GM23338 (cell line): ENCODE results near the gene AIM2.

Source experiments
- CREB1 ChIP-seq: fragments of 250-450 bp; sonication (Bioruptor Pico); IDR thresholded peaks from 2 replicates; pipeline ENCODE4 v1.5.0; 2020; ENCODE audit warnings: low read depth, mild to moderate bottlenecking, moderate library complexity
- CTCF ChIP-seq, 2 experiments: fragments of 200-600 bp in 1 of 2; sonication (generic) in 1 of 2; conservative IDR thresholded peaks; 2 replicates each; pipeline versions ENCODE4 v1.5.1 to v1.6.1; 2016 to 2017; ENCODE audit warnings: antibody characterized with exemption in 2 of 2, low read depth in 2 of 2, mild to moderate bottlenecking in 2 of 2, moderate library complexity in 1 of 2
- EZH2 ChIP-seq: fragments of 200-600 bp; sonication (generic); IDR thresholded peaks from one replicate; pipeline ENCODE4 v1.8.0; 2017; ENCODE audit warnings: antibody characterized with exemption, mild to moderate bottlenecking, low read depth; ENCODE audit not compliant: unreplicated experiment
- JUNB ChIP-seq: IDR thresholded peaks from one replicate; pipeline ENCODE4 v1.6.1; 2016; ENCODE audit warnings: antibody characterized with exemption; ENCODE audit not compliant: unreplicated experiment
- POLR2AphosphoS5 ChIP-seq: IDR thresholded peaks from 2 replicates; pipeline ENCODE4 v1.6.1; 2016; ENCODE audit warnings: antibody characterized with exemption, low read depth
- REST ChIP-seq: IDR thresholded peaks from one replicate; pipeline ENCODE4 v1.6.1; 2018; ENCODE audit warnings: antibody characterized with exemption; ENCODE audit not compliant: unreplicated experiment
- STAT1 ChIP-seq: IDR thresholded peaks from one replicate; pipeline ENCODE4 v1.6.1; 2016; ENCODE audit warnings: antibody characterized with exemption; ENCODE audit not compliant: unreplicated experiment

- no peak for TF ChIP-seq JUNB
- no peak for TF ChIP-seq CTCF (conservative IDR thresholded peaks at IDR 0.05; ENCODE audit: low read depth in 2 of 2)
- TF ChIP-seq REST, result no peak
- no peak for TF ChIP-seq POLR2AphosphoS5
- no peak for TF ChIP-seq STAT1
- TF ChIP-seq EZH2, result no peak
- no peak for TF ChIP-seq CREB1 (CRISPR knock-in tag)
Measured at GRCh38 chr1:159121526-159121925, 45.0 kb upstream of the AIM2 start.
